Trophoblast cell (in vitro differentiated cells and primary cell): Measurements from ENCODE around the gene PBRM1.

Experiments used
- DNase-seq, 2 donors: peaks; one replicate each; pipeline ENCODE4 v3.0.0-alpha.2; 2016
- H2AFZ ChIP-seq: 2 replicates; pipeline ENCODE4 v1.6.1; 2013; ENCODE audit warnings: low read length, moderate library complexity, mild to moderate bottlenecking; ENCODE audit not compliant: insufficient read depth, poor library complexity
- H2AK5ac ChIP-seq: 2 replicates; pipeline ENCODE4 v1.6.1; 2013; ENCODE audit warnings: mild to moderate bottlenecking, low read length
- H2BK120ac ChIP-seq: 2 replicates; pipeline ENCODE4 v1.6.1; 2013; ENCODE audit warnings: low read length, mild to moderate bottlenecking, moderate library complexity; ENCODE audit not compliant: insufficient read depth, poor library complexity
- H2BK12ac ChIP-seq: 2 replicates; pipeline ENCODE4 v1.6.1; 2013; ENCODE audit warnings: mild to moderate bottlenecking, low read length, moderate library complexity
- H2BK5ac ChIP-seq: 2 replicates; pipeline ENCODE4 v1.6.1; 2013; ENCODE audit warnings: low read length, low read depth, moderate library complexity, mild to moderate bottlenecking; ENCODE audit not compliant: poor library complexity
- H3K14ac ChIP-seq: 2 replicates; pipeline ENCODE4 v1.6.1; 2013; ENCODE audit warnings: mild to moderate bottlenecking, low read length
- H3K18ac ChIP-seq: 2 replicates; pipeline ENCODE4 v1.6.1; 2013; ENCODE audit warnings: mild to moderate bottlenecking, low read length
- H3K23ac ChIP-seq: 2 replicates; pipeline ENCODE4 v1.6.1; 2013; ENCODE audit warnings: low read length
- H3K27ac ChIP-seq: 2 replicates; pipeline ENCODE4 v1.5.1; 2013; ENCODE audit warnings: low read depth, mild to moderate bottlenecking, inconsistent platforms, low read length, moderate library complexity
- H3K27me3 ChIP-seq: 2 replicates; pipeline ENCODE4 v1.6.1; 2013; ENCODE audit warnings: inconsistent platforms, mild to moderate bottlenecking, low read length, moderate library complexity; ENCODE audit not compliant: insufficient read depth
- H3K36me3 ChIP-seq, 2 experiments: 1 replicate in 1 of 2; 2 replicates in 1 of 2; pipeline ENCODE4 v1.6.1; 2013; ENCODE audit warnings: low read length in 2 of 2, mild to moderate bottlenecking in 2 of 2, moderate library complexity in 1 of 2; ENCODE audit not compliant: insufficient read depth in 2 of 2, control insufficient read depth in 1 of 2
- H3K4ac ChIP-seq: 2 replicates; pipeline ENCODE4 v1.6.1; 2013; ENCODE audit warnings: low read depth, mild to moderate bottlenecking, low read length, moderate library complexity
- H3K4me1 ChIP-seq, 2 experiments: 1 replicate in 1 of 2; 2 replicates in 1 of 2; pipeline ENCODE4 v1.6.1; 2013; ENCODE audit warnings: low read length in 2 of 2, mild to moderate bottlenecking in 2 of 2, moderate library complexity in 1 of 2; ENCODE audit not compliant: insufficient read depth in 2 of 2, control insufficient read depth in 1 of 2
- H3K4me2 ChIP-seq: 2 replicates; pipeline ENCODE4 v1.6.1; 2013; ENCODE audit warnings: inconsistent platforms, mild to moderate bottlenecking, low read length, moderate library complexity
- H3K4me3 ChIP-seq: 2 replicates; pipeline ENCODE4 v1.5.1; 2013; ENCODE audit warnings: mild to moderate bottlenecking, low read depth, low read length, inconsistent platforms
- H3K79me1 ChIP-seq: one replicate; pipeline ENCODE4 v1.6.1; 2013; ENCODE audit warnings: low read length
- H3K79me2 ChIP-seq: 2 replicates; pipeline ENCODE4 v1.6.1; 2013; ENCODE audit warnings: low read length, mild to moderate bottlenecking; ENCODE audit not compliant: control insufficient read depth, insufficient read depth, poor library complexity
- H3K9ac ChIP-seq: 2 replicates; pipeline ENCODE4 v1.6.1; 2013; ENCODE audit warnings: mild to moderate bottlenecking, low read length
- H3K9me3 ChIP-seq: 2 replicates; pipeline ENCODE4 v1.6.1; 2013; ENCODE audit warnings: low read depth, mild to moderate bottlenecking, control low read depth, inconsistent platforms, low read length; ENCODE audit not compliant: insufficient read depth
- H4K12ac ChIP-seq: 2 replicates; pipeline ENCODE4 v1.6.1; 2013; ENCODE audit warnings: low read depth, mild to moderate bottlenecking, low read length, moderate library complexity
- H4K8ac ChIP-seq: 2 replicates; pipeline ENCODE4 v1.6.1; 2013; ENCODE audit warnings: low read depth, mild to moderate bottlenecking, low read length, moderate library complexity
- H4K91ac ChIP-seq: one replicate; pipeline ENCODE4 v1.6.1; 2013; ENCODE audit warnings: low read depth, mild to moderate bottlenecking, low read length, moderate library complexity
- WGBS: extraction: QIAGEN DNeasy Blood & Tissue Kit; methylation state at CpG from one replicate; pipeline ENCODE4 v1.1.7; 2013; ENCODE audit warnings: missing lambda C conversion rate; ENCODE audit not compliant: insufficient read length, insufficient coverage; ENCODE audit errors: extremely low coverage; 5-methylcytosine and 5-hydroxymethylcytosine counted together

Gene PBRM1

GRCh38 chr3:52524258-52524751 lies 161.4 kb downstream of the PBRM1 start:
- no peak overlapping the region for H2BK5ac ChIP-seq
- H3K14ac ChIP-seq, result no peak overlapping the region
- no peak overlapping the region for H4K12ac ChIP-seq
- H3K4me2 ChIP-seq, result no peak overlapping the region
- H3K18ac ChIP-seq, result no peak overlapping the region
- H3K79me2 ChIP-seq, result peaks cover 2% of the 10 kb centered on the region
- H3K9me3 ChIP-seq, result peaks cover 5% of the 10 kb centered on the region
- H3K79me1 ChIP-seq, result peaks cover 18% of the 10 kb centered on the region
- H3K23ac ChIP-seq, result no peak overlapping the region
- H2BK120ac ChIP-seq, result no peak overlapping the region
- H3K27ac ChIP-seq, result no peak overlapping the region
- H2AFZ ChIP-seq, result no peak overlapping the region
- H3K4me3 ChIP-seq, result no peak overlapping the region
- H3K9ac ChIP-seq, result no peak overlapping the region
- no peak overlapping the region for H2BK12ac ChIP-seq
- no peaks in the 10 kb centered on the region for H3K27me3 ChIP-seq
- no peak overlapping the region for H4K8ac ChIP-seq
- peaks cover 35 to 39% of the 10 kb centered on the region in 2 experiments for H3K4me1 ChIP-seq
- H4K91ac ChIP-seq, result no peak overlapping the region
- no CpG with 5 or more reads among the region's 18 CpGs for WGBS
- no peak overlapping the region for H3K4ac ChIP-seq
- DNase-seq, result no peak
- H2AK5ac ChIP-seq, result no peak overlapping the region
- H3K36me3 ChIP-seq, result peaks cover 55 to 61% of the 10 kb centered on the region in 2 experiments

GRCh38 chr3:52523386-52524257 lies 162.1 kb downstream of the PBRM1 start:
- Histone ChIP-seq H3K27ac (no peak overlapping the region), H3K4me3 (no peak overlapping the region), H3K9me3 (peaks cover 5% of the 10 kb centered on the region), H3K4ac (no peak overlapping the region), H3K4me2 (no peak overlapping the region), H3K27me3 (no peaks in the 10 kb centered on the region), H3K79me2 (peaks cover 2% of the 10 kb centered on the region), H3K79me1 (peaks cover 18% of the 10 kb centered on the region), H2BK12ac (no peak overlapping the region), H3K36me3 (peaks cover 48 to 55% of the 10 kb centered on the region in 2 experiments), H2AK5ac (no peak overlapping the region), H4K8ac (no peak overlapping the region), H3K23ac (no peak overlapping the region), H3K9ac (no peak overlapping the region), H4K12ac (no peak overlapping the region), H3K4me1 (peaks cover 31 to 40% of the 10 kb centered on the region in 2 experiments), H2AFZ (no peak overlapping the region), H2BK5ac (no peak overlapping the region), H3K14ac (no peak overlapping the region), H4K91ac (no peak overlapping the region), H3K18ac (no peak overlapping the region), H2BK120ac (no peak overlapping the region)
- no peak for DNase-seq
- WGBS, result no CpG with 5 or more reads among the region's 26 CpGs

- no CpG with 5 or more reads among the region's 14 CpGs for WGBS
- Histone ChIP-seq H3K36me3 (peaks cover 40 to 46% of the 10 kb centered on the region in 2 experiments), H3K4ac (no peak overlapping the region), H3K4me1 (peaks cover 24 to 36% of the 10 kb centered on the region in 2 experiments), H3K4me2 (no peak overlapping the region), H3K79me1 (peaks cover 18% of the 10 kb centered on the region), H3K27me3 (no peaks in the 10 kb centered on the region), H3K9ac (no peak overlapping the region), H3K79me2 (peaks cover 2% of the 10 kb centered on the region), H4K91ac (no peak overlapping the region), H3K4me3 (no peak overlapping the region), H3K18ac (no peak overlapping the region), H2BK120ac (no peak overlapping the region), H2BK5ac (no peak overlapping the region), H2BK12ac (no peak overlapping the region), H2AFZ (no peak overlapping the region), H3K23ac (no peak overlapping the region), H3K14ac (no peak overlapping the region), H3K27ac (no peak overlapping the region), H4K8ac (no peak overlapping the region), H4K12ac (no peak overlapping the region), H3K9me3 (peaks cover 7% of the 10 kb centered on the region), H2AK5ac (no peak overlapping the region)
- DNase-seq, result no peak
These were observed 163.0 kb downstream of the PBRM1 start for GRCh38 chr3:52522651-52523251.

- H3K4me2 ChIP-seq, result no peak overlapping the region
- no peak overlapping the region for H4K8ac ChIP-seq
- H2BK120ac ChIP-seq, result no peak overlapping the region
- no peak overlapping the region for H3K23ac ChIP-seq
- peaks cover 12% of the 10 kb centered on the region for H3K79me1 ChIP-seq
- no peak overlapping the region for H3K14ac ChIP-seq
- no peak overlapping the region for H2BK12ac ChIP-seq
- peaks cover 2% of the 10 kb centered on the region for H3K79me2 ChIP-seq
- no peak overlapping the region for H3K4ac ChIP-seq
- no peak overlapping the region for H4K12ac ChIP-seq
- no CpG with 5 or more reads among the region's 33 CpGs for WGBS
- H3K27ac ChIP-seq, result no peak overlapping the region
- DNase-seq, result no peak
- H3K4me1 ChIP-seq, result peaks cover 17 to 29% of the 10 kb centered on the region in 2 experiments
- H3K4me3 ChIP-seq, result peak overlapping the region; percentile 23
- no peaks in the 10 kb centered on the region for H3K27me3 ChIP-seq
- H2AFZ ChIP-seq, result no peak overlapping the region
- H2BK5ac ChIP-seq, result no peak overlapping the region
- no peak overlapping the region for H3K18ac ChIP-seq
- no peak overlapping the region for H3K9ac ChIP-seq
- no peak overlapping the region for H2AK5ac ChIP-seq
- no peak overlapping the region for H4K91ac ChIP-seq
- H3K9me3 ChIP-seq, result peaks cover 8% of the 10 kb centered on the region
- peaks cover 33 to 40% of the 10 kb centered on the region in 2 experiments for H3K36me3 ChIP-seq
These were observed 163.6 kb downstream of the PBRM1 start for GRCh38 chr3:52521881-52522650.
